ENCODE results near the gene CERS1.

Gene CERS1

GRCh38 chr19:18896421-18896841, 473 bp upstream of the CERS1 start:
- TF ChIP-seq CTCF (IDR thresholded peaks at IDR 0.05; ENCODE audit: extremely low read depth, missing control alignments): no peak
- DNase-seq (ENCODE audit: low spot score): peak; percentile 63

- DNase-seq (ENCODE audit: low spot score): peak; percentile 77
- TF ChIP-seq CTCF (IDR thresholded peaks at IDR 0.05; ENCODE audit: extremely low read depth, missing control alignments): no peak
Observed at GRCh38 chr19:18895038-18895823, 727 bp downstream of the CERS1 start.

- TF ChIP-seq CTCF (IDR thresholded peaks at IDR 0.05; ENCODE audit: extremely low read depth, missing control alignments): no peak
- DNase-seq (ENCODE audit: low spot score): peak; percentile 54
Observed at GRCh38 chr19:18894254-18895037, 1.5 kb downstream of the CERS1 start.

- DNase-seq (ENCODE audit: low spot score): no peak
- no peak for TF ChIP-seq CTCF (IDR thresholded peaks at IDR 0.05; ENCODE audit: extremely low read depth, missing control alignments)
Observed at GRCh38 chr19:18893587-18894253, 2.2 kb downstream of the CERS1 start.

GRCh38 chr19:18889949-18890745, 5.8 kb downstream of the CERS1 start:
- DNase-seq (ENCODE audit: low spot score): no peak
- TF ChIP-seq CTCF (IDR thresholded peaks at IDR 0.05; ENCODE audit: extremely low read depth, missing control alignments): no peak

GRCh38 chr19:18886972-18887371, 9.0 kb downstream of the CERS1 start:
- no peak for DNase-seq (ENCODE audit: low spot score)
- TF ChIP-seq CTCF (IDR thresholded peaks at IDR 0.05; ENCODE audit: extremely low read depth, missing control alignments): no peak

Measured in GM20000 (cell line).